Measurements from ENCODE around the gene GJC2. TPM values are rescaled to one million over a fixed set of nuclear protein-coding genes. Genes with fewer than 3 reads are reported as not detected.

Gene GJC2
- total and polyA plus RNA-seq, 4 donors, result 0.10 to 0.79 (median 0.25) TPM; not detected in 1

DNA sequence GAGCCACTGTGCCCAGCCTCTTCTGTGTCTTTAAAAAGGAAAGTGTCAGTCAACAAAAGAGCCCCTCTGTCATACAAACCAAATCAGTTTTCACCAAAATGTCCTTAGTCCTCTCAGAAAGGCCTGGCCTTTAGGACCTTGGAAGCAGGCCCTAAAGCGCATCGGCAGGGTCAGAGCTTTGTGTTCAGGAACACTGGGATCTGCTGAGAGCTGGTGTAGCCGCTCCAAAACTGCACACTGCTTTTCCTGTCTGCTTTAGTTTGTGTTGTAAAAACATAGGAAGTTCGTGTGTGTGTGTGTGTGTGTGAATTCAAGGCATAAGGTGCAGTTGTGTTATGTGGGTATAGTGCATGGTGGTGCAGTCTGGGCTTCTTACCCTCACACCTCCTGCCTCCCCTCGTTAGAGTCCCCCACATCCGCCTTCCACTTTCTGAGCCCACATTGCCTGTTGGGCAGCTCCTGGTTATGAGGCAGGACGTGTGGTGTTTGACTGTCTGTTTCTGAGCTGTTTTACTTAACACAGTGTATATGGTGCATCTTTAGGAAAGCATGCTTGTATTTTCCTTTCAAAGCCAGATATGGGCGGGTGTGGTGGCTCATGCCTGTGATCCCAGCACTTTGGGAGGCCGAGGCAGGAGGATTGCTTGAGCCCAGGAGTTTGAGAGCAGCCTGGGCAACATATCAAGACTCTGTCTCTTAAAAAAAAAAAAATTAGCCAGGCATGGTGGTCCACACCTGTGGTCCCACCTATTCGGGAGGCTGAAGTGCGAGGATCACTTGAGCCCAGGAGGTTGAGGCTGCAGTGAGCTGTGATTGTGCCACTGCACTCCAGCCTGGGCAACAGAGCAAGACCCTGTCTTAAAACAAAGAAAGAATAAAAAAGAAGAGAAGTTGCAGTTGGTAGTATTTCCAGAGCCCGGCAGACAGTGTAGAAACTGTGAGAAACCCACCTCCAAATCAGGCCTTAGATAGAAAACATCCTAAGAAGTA is 28.3 kb downstream of the GJC2 start:
- peaks cover 0 to 7% (median 4%) of the 10 kb centered on the region in 4 donors for H3K36me3 ChIP-seq (ENCODE audit: control insufficient read depth in 4 of 4, insufficient read depth in 3 of 4, low read depth in 1 of 4, low read length in 3 of 4)
- H3K27me3 ChIP-seq (ENCODE audit: control insufficient read depth in 4 of 4, insufficient read depth in 4 of 4, low read length in 3 of 4), result no peaks in the 10 kb centered on the region
- no peak overlapping the region for H3K9ac ChIP-seq (ENCODE audit: low read depth in 1 of 2, low read length in 2 of 2)
- H3K4me3 ChIP-seq (ENCODE audit: low read depth in 1 of 3, low read length in 3 of 3), result no peak overlapping the region
- no peaks in the 10 kb centered on the region for H3K9me3 ChIP-seq (ENCODE audit: control insufficient read depth in 4 of 4, low read length in 3 of 4)
- no peaks in the 10 kb centered on the region for H3K4me1 ChIP-seq (ENCODE audit: control insufficient read depth in 4 of 4, insufficient read depth in 4 of 4, low read length in 3 of 4)
- no peak overlapping the region for H3K27ac ChIP-seq (ENCODE audit: low read depth in 1 of 2, low read length in 2 of 2)
- DNase-seq (ENCODE audit: low spot score), result no peak
- 92% methylated on average over 12 of the region's 12 CpGs for WGBS
- TF ChIP-seq, protein P1, sequence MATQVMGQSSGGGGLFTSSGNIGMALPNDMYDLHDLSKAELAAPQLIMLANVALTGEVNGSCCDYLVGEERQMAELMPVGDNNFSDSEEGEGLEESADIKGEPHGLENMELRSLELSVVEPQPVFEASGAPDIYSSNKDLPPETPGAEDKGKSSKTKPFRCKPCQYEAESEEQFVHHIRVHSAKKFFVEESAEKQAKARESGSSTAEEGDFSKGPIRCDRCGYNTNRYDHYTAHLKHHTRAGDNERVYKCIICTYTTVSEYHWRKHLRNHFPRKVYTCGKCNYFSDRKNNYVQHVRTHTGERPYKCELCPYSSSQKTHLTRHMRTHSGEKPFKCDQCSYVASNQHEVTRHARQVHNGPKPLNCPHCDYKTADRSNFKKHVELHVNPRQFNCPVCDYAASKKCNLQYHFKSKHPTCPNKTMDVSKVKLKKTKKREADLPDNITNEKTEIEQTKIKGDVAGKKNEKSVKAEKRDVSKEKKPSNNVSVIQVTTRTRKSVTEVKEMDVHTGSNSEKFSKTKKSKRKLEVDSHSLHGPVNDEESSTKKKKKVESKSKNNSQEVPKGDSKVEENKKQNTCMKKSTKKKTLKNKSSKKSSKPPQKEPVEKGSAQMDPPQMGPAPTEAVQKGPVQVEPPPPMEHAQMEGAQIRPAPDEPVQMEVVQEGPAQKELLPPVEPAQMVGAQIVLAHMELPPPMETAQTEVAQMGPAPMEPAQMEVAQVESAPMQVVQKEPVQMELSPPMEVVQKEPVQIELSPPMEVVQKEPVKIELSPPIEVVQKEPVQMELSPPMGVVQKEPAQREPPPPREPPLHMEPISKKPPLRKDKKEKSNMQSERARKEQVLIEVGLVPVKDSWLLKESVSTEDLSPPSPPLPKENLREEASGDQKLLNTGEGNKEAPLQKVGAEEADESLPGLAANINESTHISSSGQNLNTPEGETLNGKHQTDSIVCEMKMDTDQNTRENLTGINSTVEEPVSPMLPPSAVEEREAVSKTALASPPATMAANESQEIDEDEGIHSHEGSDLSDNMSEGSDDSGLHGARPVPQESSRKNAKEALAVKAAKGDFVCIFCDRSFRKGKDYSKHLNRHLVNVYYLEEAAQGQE (IDR thresholded peaks at IDR 0.05), result no peak
- TF ChIP-seq GABPA (IDR thresholded peaks at IDR 0.05 in 1 of 2, conservative IDR thresholded peaks at IDR 0.05 in 1 of 2) (no peak), JUND (IDR thresholded peaks at IDR 0.05) (no peak), HNF4G (IDR thresholded peaks at IDR 0.05) (no peak), RXRA (IDR thresholded peaks at IDR 0.05) (no peak), FOXA1 (IDR thresholded peaks at IDR 0.05) (no peak), NR2F2 (IDR thresholded peaks at IDR 0.05) (no peak), SP1 (IDR thresholded peaks at IDR 0.05) (no peak), TAF1 (conservative IDR thresholded peaks at IDR 0.05) (no peak), FOXA2 (IDR thresholded peaks at IDR 0.05) (no peak), EGR1 (IDR thresholded peaks at IDR 0.05; ENCODE audit: low read depth in 2 of 2) (no peak)
- TF ChIP-seq, protein P2, sequence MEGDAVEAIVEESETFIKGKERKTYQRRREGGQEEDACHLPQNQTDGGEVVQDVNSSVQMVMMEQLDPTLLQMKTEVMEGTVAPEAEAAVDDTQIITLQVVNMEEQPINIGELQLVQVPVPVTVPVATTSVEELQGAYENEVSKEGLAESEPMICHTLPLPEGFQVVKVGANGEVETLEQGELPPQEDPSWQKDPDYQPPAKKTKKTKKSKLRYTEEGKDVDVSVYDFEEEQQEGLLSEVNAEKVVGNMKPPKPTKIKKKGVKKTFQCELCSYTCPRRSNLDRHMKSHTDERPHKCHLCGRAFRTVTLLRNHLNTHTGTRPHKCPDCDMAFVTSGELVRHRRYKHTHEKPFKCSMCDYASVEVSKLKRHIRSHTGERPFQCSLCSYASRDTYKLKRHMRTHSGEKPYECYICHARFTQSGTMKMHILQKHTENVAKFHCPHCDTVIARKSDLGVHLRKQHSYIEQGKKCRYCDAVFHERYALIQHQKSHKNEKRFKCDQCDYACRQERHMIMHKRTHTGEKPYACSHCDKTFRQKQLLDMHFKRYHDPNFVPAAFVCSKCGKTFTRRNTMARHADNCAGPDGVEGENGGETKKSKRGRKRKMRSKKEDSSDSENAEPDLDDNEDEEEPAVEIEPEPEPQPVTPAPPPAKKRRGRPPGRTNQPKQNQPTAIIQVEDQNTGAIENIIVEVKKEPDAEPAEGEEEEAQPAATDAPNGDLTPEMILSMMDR (IDR thresholded peaks at IDR 0.05; ENCODE audit: low read depth, low read length, missing input control), result no peak
- TF ChIP-seq, protein P3, sequence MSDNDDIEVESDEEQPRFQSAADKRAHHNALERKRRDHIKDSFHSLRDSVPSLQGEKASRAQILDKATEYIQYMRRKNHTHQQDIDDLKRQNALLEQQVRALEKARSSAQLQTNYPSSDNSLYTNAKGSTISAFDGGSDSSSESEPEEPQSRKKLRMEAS (IDR thresholded peaks at IDR 0.05), result no peak
- TF ChIP-seq, protein P4, sequence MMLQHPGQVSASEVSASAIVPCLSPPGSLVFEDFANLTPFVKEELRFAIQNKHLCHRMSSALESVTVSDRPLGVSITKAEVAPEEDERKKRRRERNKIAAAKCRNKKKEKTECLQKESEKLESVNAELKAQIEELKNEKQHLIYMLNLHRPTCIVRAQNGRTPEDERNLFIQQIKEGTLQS (IDR thresholded peaks at IDR 0.05), result no peak
- TF ChIP-seq, protein P5, sequence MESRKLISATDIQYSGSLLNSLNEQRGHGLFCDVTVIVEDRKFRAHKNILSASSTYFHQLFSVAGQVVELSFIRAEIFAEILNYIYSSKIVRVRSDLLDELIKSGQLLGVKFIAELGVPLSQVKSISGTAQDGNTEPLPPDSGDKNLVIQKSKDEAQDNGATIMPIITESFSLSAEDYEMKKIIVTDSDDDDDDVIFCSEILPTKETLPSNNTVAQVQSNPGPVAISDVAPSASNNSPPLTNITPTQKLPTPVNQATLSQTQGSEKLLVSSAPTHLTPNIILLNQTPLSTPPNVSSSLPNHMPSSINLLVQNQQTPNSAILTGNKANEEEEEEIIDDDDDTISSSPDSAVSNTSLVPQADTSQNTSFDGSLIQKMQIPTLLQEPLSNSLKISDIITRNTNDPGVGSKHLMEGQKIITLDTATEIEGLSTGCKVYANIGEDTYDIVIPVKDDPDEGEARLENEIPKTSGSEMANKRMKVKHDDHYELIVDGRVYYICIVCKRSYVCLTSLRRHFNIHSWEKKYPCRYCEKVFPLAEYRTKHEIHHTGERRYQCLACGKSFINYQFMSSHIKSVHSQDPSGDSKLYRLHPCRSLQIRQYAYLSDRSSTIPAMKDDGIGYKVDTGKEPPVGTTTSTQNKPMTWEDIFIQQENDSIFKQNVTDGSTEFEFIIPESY (IDR thresholded peaks at IDR 0.05), result no peak
